ENCODE data around the gene MED26. TPM values are rescaled to one million over a fixed set of nuclear protein-coding genes. Genes with fewer than 3 reads are reported as not detected.

MED26 gene
- total and polyA plus RNA-seq, 2 of the 13 experiments (the other 11 are each of a cell fraction or from before 2014, with no cell fraction given), result 3.5 to 3.8 TPM

DNA sequence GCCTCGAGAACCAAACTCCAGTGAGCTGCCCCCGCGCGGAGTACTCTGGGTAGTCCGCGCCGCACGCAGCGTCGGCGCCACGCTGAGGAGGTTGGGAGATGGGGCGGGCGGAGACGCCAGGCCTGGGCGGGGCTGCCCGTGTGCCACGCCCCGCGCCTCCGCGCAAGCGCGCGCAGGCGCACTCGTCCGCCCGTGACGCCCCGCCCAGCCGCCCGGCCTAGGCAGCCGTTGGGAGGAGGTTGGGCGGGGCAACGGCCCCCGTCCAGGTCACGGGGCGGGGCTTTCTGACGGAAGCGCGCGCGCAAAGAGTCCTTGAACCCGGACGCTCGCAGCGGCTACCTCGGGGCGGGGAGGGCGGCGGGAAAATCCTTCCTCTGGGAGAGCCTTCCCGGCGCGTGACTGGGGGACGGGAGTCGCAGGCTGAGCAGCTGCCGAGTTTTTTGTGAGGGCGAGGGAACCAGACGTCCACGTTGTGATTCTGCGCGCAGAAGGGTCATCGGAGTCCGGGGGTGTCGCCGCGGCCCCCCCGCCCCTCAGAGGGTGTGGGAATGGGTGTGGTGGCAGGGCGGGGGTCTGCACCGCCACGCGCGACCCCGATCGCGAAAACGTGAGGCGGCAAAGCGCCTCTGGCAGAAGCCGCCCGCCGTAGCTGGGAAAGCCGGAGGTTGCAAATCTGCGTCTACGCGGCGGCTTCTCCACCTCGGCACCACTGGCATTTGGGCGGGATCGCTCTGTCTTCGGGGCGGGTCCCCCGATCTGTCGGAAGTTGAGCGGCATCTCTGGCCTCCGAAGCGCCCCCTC, at the start of gene MED26 (continued):
- TF ChIP-seq ZNF766 (CRISPR knock-in tag; IDR thresholded peaks at IDR 0.05; ENCODE audit: borderline replicate concordance) (0 out of 2 replicates have a peak, but pooled peaks have one; percentile 27), GZF1 (CRISPR knock-in tag; IDR thresholded peaks at IDR 0.05) (no peak), KLF9 (CRISPR knock-in tag; IDR thresholded peaks at IDR 0.05; ENCODE audit: low read depth) (no peak), SMARCC2 (IDR thresholded peaks at IDR 0.05) (no peak), ZFX (CRISPR knock-in tag; IDR thresholded peaks at IDR 0.05; ENCODE audit: low read depth) (no peak), ZNF235 (CRISPR knock-in tag; IDR thresholded peaks at IDR 0.05; ENCODE audit: borderline replicate concordance) (no peak), SRSF9 (IDR thresholded peaks at IDR 0.05; ENCODE audit: borderline replicate concordance, insufficient read depth, low read depth, low read length, poor library complexity, severe bottlenecking) (no peak), ZNF549 (CRISPR knock-in tag; IDR thresholded peaks at IDR 0.05) (no peak), ZNF143 (CRISPR knock-in tag; IDR thresholded peaks at IDR 0.05) (peak; percentile 87), ZNF746 (CRISPR knock-in tag; IDR thresholded peaks at IDR 0.05) (peak; percentile 53; the same call in 1 of the 2 replicates)
- TF ChIP-seq, protein P1, sequence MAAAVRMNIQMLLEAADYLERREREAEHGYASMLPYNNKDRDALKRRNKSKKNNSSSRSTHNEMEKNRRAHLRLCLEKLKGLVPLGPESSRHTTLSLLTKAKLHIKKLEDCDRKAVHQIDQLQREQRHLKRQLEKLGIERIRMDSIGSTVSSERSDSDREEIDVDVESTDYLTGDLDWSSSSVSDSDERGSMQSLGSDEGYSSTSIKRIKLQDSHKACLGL (CRISPR knock-in tag; IDR thresholded peaks at IDR 0.05), result peak; percentile 57; the same call in 1 of the 2 replicates
- TF ChIP-seq, protein P2, sequence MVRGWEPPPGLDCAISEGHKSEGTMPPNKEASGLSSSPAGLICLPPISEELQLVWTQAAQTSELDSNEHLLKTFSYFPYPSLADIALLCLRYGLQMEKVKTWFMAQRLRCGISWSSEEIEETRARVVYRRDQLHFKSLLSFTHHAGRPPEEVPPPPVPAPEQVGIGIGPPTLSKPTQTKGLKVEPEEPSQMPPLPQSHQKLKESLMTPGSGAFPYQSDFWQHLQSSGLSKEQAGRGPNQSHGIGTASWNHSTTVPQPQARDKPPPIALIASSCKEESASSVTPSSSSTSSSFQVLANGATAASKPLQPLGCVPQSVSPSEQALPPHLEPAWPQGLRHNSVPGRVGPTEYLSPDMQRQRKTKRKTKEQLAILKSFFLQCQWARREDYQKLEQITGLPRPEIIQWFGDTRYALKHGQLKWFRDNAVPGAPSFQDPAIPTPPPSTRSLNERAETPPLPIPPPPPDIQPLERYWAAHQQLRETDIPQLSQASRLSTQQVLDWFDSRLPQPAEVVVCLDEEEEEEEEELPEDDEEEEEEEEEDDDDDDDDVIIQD (CRISPR knock-in tag; IDR thresholded peaks at IDR 0.05; ENCODE audit: low read depth), result no peak
- TF ChIP-seq, protein P3, sequence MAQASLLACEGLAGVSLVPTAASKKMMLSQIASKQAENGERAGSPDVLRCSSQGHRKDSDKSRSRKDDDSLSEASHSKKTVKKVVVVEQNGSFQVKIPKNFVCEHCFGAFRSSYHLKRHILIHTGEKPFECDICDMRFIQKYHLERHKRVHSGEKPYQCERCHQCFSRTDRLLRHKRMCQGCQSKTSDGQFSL (CRISPR knock-in tag; IDR thresholded peaks at IDR 0.05), result peak; percentile 27; the same call in 1 of the 2 replicates
- TF ChIP-seq, protein P4, sequence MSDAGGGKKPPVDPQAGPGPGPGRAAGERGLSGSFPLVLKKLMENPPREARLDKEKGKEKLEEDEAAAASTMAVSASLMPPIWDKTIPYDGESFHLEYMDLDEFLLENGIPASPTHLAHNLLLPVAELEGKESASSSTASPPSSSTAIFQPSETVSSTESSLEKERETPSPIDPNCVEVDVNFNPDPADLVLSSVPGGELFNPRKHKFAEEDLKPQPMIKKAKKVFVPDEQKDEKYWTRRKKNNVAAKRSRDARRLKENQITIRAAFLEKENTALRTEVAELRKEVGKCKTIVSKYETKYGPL (CRISPR knock-in tag; IDR thresholded peaks at IDR 0.05), result no peak
- TF ChIP-seq, protein P5, sequence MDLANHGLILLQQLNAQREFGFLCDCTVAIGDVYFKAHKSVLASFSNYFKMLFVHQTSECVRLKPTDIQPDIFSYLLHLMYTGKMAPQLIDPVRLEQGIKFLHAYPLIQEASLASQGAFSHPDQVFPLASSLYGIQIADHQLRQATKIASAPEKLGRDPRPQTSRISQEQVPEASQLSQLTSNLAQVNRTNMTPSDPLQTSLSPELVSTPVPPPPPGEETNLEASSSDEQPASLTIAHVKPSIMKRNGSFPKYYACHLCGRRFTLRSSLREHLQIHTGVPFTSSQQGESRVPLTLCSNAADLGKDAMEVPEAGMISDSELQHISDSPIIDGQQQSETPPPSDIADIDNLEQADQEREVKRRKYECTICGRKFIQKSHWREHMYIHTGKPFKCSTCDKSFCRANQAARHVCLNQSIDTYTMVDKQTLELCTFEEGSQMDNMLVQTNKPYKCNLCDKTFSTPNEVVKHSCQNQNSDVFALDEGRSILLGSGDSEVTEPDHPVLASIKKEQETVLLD (CRISPR knock-in tag; IDR thresholded peaks at IDR 0.05; ENCODE audit: low read depth), result peak; percentile 71
- TF ChIP-seq, protein P6, sequence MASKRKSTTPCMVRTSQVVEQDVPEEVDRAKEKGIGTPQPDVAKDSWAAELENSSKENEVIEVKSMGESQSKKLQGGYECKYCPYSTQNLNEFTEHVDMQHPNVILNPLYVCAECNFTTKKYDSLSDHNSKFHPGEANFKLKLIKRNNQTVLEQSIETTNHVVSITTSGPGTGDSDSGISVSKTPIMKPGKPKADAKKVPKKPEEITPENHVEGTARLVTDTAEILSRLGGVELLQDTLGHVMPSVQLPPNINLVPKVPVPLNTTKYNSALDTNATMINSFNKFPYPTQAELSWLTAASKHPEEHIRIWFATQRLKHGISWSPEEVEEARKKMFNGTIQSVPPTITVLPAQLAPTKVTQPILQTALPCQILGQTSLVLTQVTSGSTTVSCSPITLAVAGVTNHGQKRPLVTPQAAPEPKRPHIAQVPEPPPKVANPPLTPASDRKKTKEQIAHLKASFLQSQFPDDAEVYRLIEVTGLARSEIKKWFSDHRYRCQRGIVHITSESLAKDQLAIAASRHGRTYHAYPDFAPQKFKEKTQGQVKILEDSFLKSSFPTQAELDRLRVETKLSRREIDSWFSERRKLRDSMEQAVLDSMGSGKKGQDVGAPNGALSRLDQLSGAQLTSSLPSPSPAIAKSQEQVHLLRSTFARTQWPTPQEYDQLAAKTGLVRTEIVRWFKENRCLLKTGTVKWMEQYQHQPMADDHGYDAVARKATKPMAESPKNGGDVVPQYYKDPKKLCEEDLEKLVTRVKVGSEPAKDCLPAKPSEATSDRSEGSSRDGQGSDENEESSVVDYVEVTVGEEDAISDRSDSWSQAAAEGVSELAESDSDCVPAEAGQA (IDR thresholded peaks at IDR 0.05; ENCODE audit: low read depth), result no peak
- TF ChIP-seq, protein P6 (CRISPR knock-in tag; IDR thresholded peaks at IDR 0.05; ENCODE audit: borderline replicate concordance), result no peak
